Hematopoietic multipotent progenitor cell treated with erythropoietin and hydrocortisone succinate and interleukin-3 and kit ligand, for 17 days (in vitro differentiated cells): ENCODE data around the gene MBNL3.
"Not testable (repeated sequence)": the region's sequence is repeated elsewhere in the genome, so short reads cannot be mapped to it uniquely, and the experiment has no call there.

ENCODE experiments used
- DNase-seq: peaks from one replicate; pipeline ENCODE4 v3.0.0-alpha.2; 2015; ENCODE audit warnings: low spot score

MBNL3 gene

GRCh38 chrX:132369617-132370326 is 119.1 kb downstream of the MBNL3 start:
- DNase-seq: no peak

GRCh38 chrX:132367984-132368383 is 120.9 kb downstream of the MBNL3 start:
- no peak for DNase-seq

- no peak for DNase-seq
Observed at GRCh38 chrX:132367314-132367713, 121.5 kb downstream of the MBNL3 start.

- DNase-seq: no peak
Observed at GRCh38 chrX:132365490-132365889, 123.3 kb downstream of the MBNL3 start.

- no peak for DNase-seq
Observed at GRCh38 chrX:132364313-132364712, 124.5 kb downstream of the MBNL3 start.

DNA sequence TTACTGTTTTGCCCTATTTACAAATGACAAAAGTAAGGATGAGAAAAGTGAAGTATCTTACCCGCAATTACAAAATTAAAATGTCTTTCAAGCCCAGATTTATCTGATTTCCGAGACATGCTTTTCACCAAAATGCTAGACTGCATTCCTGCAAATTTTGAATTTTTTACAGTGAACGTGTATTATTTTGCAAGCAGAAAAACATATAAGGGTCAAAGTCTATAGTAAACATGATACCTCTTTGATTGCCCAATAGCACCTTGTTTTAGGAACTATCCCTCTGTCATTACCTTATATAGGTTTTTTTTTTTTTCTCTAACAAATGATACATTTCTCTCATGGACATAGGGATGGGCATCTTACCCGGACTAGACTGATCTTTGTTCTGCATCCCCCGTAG is 135.4 kb downstream of the MBNL3 start:
- no peak for DNase-seq

GRCh38 chrX:132336172-132336571 is 152.7 kb downstream of the MBNL3 start:
- no peak for DNase-seq

- DNase-seq: no peak
Observed at GRCh38 chrX:132333351-132333750, 155.5 kb downstream of the MBNL3 start.

- DNase-seq: no peak
Observed at GRCh38 chrX:132331532-132331931, 157.3 kb downstream of the MBNL3 start.

- no peak for DNase-seq
Observed at GRCh38 chrX:132331000-132331399, 157.8 kb downstream of the MBNL3 start.

DNA sequence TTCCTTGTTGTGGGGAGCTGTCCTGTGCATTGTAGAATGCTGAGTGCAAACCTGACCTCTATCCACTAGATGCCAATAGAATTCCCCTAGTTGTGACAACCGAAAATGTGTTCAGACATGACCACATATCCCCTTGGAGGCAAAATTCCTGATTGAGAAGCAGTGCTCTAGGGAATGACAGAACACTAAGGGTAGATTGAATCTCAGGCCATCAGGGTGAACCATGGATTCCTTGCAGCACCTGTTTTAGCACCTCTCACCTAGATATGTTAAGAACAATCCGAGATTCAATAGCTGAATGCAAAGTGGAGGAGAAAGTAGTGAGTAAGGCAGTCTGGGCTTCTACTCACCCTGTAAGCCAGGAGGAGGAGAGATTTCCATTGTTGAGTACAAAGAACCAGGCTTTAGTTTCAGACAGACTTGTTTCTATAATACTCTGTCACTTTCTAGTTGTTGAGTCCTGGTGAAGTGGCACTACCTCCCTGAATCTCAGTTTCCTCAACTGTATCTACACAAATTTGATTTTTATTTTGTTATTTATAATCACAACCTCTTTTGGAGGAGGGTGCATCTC is 158.6 kb downstream of the MBNL3 start:
- no peak for DNase-seq

DNA sequence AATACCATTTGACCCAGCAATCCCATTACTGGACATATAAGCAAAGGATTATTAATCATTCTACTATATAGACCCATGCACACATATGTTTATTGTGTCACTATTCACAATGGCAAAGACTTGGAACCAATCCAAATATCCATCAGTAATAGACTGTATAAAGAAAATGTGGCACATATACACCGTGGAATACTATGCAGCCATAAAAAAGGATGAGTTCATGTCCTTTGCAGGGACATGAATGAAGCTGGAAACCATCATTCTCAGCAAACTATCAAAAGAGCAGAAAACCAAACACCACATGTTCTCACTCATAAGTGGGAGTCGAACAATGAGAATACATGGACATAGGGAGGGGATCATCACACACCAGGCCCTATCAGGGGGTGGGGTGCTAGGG is 161.9 kb downstream of the MBNL3 start:
- DNase-seq: not testable (repeated sequence)
